OCI-LY7 (cell line): ENCODE measurements around the gene TMEM53.

Source experiments
- CTCF ChIP-seq: fragments of 200-600 bp; sonication (generic); conservative IDR thresholded peaks from 2 replicates; pipeline ENCODE4 v1.5.1; 2014; ENCODE audit warnings: mild to moderate bottlenecking, antibody characterized with exemption, low read length, moderate library complexity, mixed read lengths
- EZH2phosphoT487 ChIP-seq: fragments of 200-600 bp; sonication (generic); IDR thresholded peaks from 2 replicates; pipeline ENCODE4 v1.6.1; 2018; ENCODE audit warnings: low read depth, borderline replicate concordance, mild to moderate bottlenecking, mixed run types, antibody characterized with exemption, low read length, moderate library complexity, mixed read lengths

GRCh38 chr1:44688760-44689446 is 14.6 kb upstream of the TMEM53 start:
- TF ChIP-seq CTCF (no peak), EZH2phosphoT487 (no peak)
